HepG2 (cell line): ENCODE data around the gene TRIM66. TPM values are rescaled to one million over a fixed set of nuclear protein-coding genes. Genes with fewer than 3 reads are reported as not detected.

ENCODE experiments used
- AGO2 ChIP-seq: fragments of 200-400 bp; formaldehyde crosslinking; optimal IDR thresholded peaks from 2 replicates; pipeline ENCODE3; 2017; ENCODE audit warnings: mild to moderate bottlenecking, low read depth, low read length, moderate library complexity
- DMAP1 ChIP-seq: IDR thresholded peaks from 2 replicates; pipeline ENCODE4 v1.6.1; 2016
- ELF4 ChIP-seq: sonication (generic); formaldehyde crosslinking; IDR thresholded peaks from 2 replicates; pipeline ENCODE4 v1.5.0; 2020; ENCODE audit warnings: missing genetic modification reagents, mild to moderate bottlenecking, moderate library complexity, borderline replicate concordance
- MED13 ChIP-seq: sonication (generic); formaldehyde crosslinking; IDR thresholded peaks from 2 replicates; pipeline ENCODE4 v1.5.0; 2020; ENCODE audit warnings: missing genetic modification reagents
- NFE2 ChIP-seq: sonication (generic); formaldehyde crosslinking; IDR thresholded peaks from 2 replicates; pipeline ENCODE4 v1.4.0; 2020; ENCODE audit warnings: missing genetic modification reagents
- RFXANK ChIP-seq: IDR thresholded peaks from 2 replicates; pipeline ENCODE4 v1.6.1; 2016
- SPEN ChIP-seq: sonication (generic); formaldehyde crosslinking; IDR thresholded peaks from 2 replicates; pipeline ENCODE4 v1.5.1; 2020; ENCODE audit warnings: low read depth, mild to moderate bottlenecking, missing genetic modification reagents
- SRY ChIP-seq: sonication (generic); formaldehyde crosslinking; IDR thresholded peaks from 2 replicates; pipeline ENCODE4 v1.8.0; 2022; ENCODE audit warnings: mild to moderate bottlenecking, missing genetic modification reagents
- SYNCRIP ChIP-seq: fragments of 200-400 bp; formaldehyde crosslinking; IDR thresholded peaks from 2 replicates; pipeline ENCODE4 v1.6.1; 2018; ENCODE audit warnings: mild to moderate bottlenecking, low read depth, low read length; ENCODE audit not compliant: insufficient read depth
- TEAD3 ChIP-seq: optimal IDR thresholded peaks from 2 replicates; pipeline ENCODE3; 2016; ENCODE audit warnings: borderline replicate concordance
- U2AF2 ChIP-seq: fragments of 200-400 bp; formaldehyde crosslinking; IDR thresholded peaks from 2 replicates; pipeline ENCODE4 v1.6.1; 2017; ENCODE audit warnings: low read depth, mild to moderate bottlenecking, low read length
- ZFP62 ChIP-seq: sonication (generic); formaldehyde crosslinking; IDR thresholded peaks from 2 replicates; pipeline ENCODE4 v1.4.0; 2020; ENCODE audit warnings: missing genetic modification reagents
- ZNF552 ChIP-seq: sonication (generic); formaldehyde crosslinking; IDR thresholded peaks from 2 replicates; pipeline ENCODE4 v1.9.0; 2022; ENCODE audit warnings: missing genetic modification reagents, mild to moderate bottlenecking, borderline replicate concordance
- ZNF782 ChIP-seq: sonication (generic); formaldehyde crosslinking; IDR thresholded peaks from 2 replicates; pipeline ENCODE4 v1.4.0; 2020; ENCODE audit warnings: missing genetic modification reagents, mild to moderate bottlenecking, borderline replicate concordance
- polyA plus RNA-seq, 8 experiments: library from polyadenylated mRNA; depleted of rRNA in 3 of 8; stranded (reverse) in 7 of 8; unstranded in 1 of 8; fragments of >200 nt; fragmentation: Illumina TruSeq in 4 of 8; extraction: Trizol in 4 of 8; gene quantifications; 2 replicates each; pipeline versions ENCODE4 v1.2.1 to v1.2.3, GENCODE V29; 2011 to 2016; ENCODE audit warnings: low read depth in 4 of 8, missing spikeins in 1 of 8, mixed read lengths in 1 of 8; ENCODE audit not compliant: insufficient read depth in 1 of 8
- total RNA-seq, 5 experiments: library from RNA; depleted of rRNA; stranded (reverse); fragments of >200 nt; fragmentation: Illumina TruSeq; extraction: Trizol; gene quantifications; 2 replicates each; pipeline ENCODE4 v1.2.3, GENCODE V29; 2016; ENCODE audit warnings: low read depth in 1 of 5
- TF ChIP-seq, protein P1 (sequence below): sonication (generic); formaldehyde crosslinking; IDR thresholded peaks from 2 replicates; pipeline ENCODE4 v1.4.0; 2020; ENCODE audit warnings: mild to moderate bottlenecking, missing genetic modification reagents
- TF ChIP-seq, protein P2 (sequence below): sonication (generic); formaldehyde crosslinking; IDR thresholded peaks from 2 replicates; pipeline ENCODE4 v1.5.0; 2020; ENCODE audit warnings: mild to moderate bottlenecking, missing genetic modification reagents, borderline replicate concordance
- TF ChIP-seq, protein P3 (sequence below): IDR thresholded peaks from 2 replicates; pipeline ENCODE4 v1.6.1; 2016; ENCODE audit warnings: control low read depth
- TF ChIP-seq, protein P4 (sequence below): sonication (generic); formaldehyde crosslinking; IDR thresholded peaks from 2 replicates; pipeline ENCODE4 v1.4.0; 2020; ENCODE audit warnings: mild to moderate bottlenecking, missing genetic modification reagents
- TF ChIP-seq, protein P5 (sequence below): sonication (generic); IDR thresholded peaks from 2 replicates; pipeline ENCODE4 v1.6.1; 2016; ENCODE audit warnings: low read depth, borderline replicate concordance
- TF ChIP-seq, protein P6 (sequence below), 2 experiments: IDR thresholded peaks; 2 replicates each; pipeline ENCODE4 v1.6.1; 2011 to 2012; ENCODE audit warnings: low read length in 2 of 2, borderline replicate concordance in 1 of 2, low read depth in 1 of 2, mild to moderate bottlenecking in 1 of 2, moderate library complexity in 1 of 2

The TRIM66 gene
- total and polyA plus RNA-seq, 2 of the 13 experiments (the other 11 are each of a cell fraction or from before 2014, with no cell fraction given), result 4.9 to 6.1 TPM

DNA sequence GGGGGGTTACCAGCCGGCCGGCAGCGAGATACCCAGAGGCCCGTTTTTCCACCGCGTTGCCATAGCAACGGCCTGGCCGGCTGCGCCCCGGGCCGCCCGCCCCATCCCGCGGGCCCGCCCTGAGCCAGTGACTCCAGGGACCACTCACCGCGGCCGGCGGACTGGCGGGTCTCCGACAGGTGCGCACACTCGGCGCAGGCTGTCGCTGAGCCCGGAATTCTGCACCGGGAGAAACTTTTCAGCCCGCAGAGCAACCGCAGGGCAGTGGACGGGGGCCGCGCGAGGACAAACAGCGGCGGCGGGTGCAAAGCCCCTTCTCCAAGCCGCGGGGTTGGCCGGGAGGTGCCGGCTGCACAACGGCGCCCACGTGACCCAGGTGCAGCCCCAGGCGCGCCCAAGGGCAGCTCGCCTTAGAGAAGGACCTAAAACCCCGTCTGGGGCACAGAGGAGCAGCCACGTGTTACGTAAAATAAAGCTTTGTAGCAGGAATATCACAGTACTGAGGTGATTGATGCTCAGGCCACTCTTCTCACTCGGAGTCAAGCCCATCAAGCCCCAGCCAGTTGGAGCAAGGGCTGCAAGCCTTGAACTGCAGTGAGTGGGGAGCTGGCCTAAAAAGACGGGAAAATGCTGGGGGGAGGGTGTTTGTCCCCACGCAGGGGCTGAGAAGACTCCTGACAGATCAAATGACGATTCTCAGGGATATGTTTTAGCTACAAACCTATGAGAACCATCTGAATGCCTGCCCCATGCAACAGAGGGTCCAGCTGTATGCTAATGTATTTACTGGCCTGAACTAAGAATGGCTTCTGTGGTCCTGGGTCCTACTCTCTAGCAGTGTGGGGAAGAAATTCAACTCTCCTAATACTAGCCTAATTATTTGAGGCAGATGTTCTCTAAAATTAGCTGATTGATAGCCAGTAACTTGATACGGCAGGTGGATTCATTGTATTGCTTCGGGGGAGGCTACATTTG is 88.2 kb downstream of the TRIM66 start, which contains the start of gene STK33 (continued):
- TF ChIP-seq, protein P1, sequence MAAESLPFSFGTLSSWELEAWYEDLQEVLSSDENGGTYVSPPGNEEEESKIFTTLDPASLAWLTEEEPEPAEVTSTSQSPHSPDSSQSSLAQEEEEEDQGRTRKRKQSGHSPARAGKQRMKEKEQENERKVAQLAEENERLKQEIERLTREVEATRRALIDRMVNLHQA (CRISPR knock-in tag), result no peak
- TF ChIP-seq SPEN (CRISPR knock-in tag) (peak; percentile 62; the same call in 1 of the 2 replicates), U2AF2 (no peak), NFE2 (no peak), ZFP62 (CRISPR knock-in tag) (no peak), RFXANK (CRISPR knock-in tag) (0 out of 2 replicates have a peak, but pooled peaks have one; percentile 44), SYNCRIP (no peak), ZNF552 (CRISPR knock-in tag) (no peak), TEAD3 (CRISPR knock-in tag) (peak; percentile 19), DMAP1 (CRISPR knock-in tag) (peak; percentile 79; the same call in 1 of the 2 replicates), ELF4 (CRISPR knock-in tag) (no peak), MED13 (CRISPR knock-in tag) (no peak), ZNF782 (CRISPR knock-in tag) (no peak), AGO2 (no peak), SRY (CRISPR knock-in tag) (0 out of 2 replicates have a peak, but pooled peaks have one; percentile 55)
- TF ChIP-seq, protein P2, sequence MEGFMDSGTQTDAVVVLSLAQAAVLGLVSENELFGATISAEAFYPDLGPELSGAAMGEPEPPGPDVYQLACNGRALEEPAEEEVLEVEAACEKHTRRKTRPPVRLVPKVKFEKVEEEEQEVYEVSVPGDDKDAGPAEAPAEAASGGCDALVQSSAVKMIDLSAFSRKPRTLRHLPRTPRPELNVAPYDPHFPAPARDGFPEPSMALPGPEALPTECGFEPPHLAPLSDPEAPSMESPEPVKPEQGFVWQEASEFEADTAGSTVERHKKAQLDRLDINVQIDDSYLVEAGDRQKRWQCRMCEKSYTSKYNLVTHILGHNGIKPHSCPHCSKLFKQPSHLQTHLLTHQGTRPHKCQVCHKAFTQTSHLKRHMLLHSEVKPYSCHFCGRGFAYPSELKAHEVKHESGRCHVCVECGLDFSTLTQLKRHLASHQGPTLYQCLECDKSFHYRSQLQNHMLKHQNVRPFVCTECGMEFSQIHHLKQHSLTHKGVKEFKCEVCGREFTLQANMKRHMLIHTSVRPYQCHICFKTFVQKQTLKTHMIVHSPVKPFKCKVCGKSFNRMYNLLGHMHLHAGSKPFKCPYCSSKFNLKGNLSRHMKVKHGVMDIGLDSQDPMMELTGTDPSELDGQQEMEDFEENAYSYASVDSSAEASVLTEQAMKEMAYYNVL (CRISPR knock-in tag), result 0 out of 2 replicates have a peak, but pooled peaks have one; percentile 27
- TF ChIP-seq, protein P3, sequence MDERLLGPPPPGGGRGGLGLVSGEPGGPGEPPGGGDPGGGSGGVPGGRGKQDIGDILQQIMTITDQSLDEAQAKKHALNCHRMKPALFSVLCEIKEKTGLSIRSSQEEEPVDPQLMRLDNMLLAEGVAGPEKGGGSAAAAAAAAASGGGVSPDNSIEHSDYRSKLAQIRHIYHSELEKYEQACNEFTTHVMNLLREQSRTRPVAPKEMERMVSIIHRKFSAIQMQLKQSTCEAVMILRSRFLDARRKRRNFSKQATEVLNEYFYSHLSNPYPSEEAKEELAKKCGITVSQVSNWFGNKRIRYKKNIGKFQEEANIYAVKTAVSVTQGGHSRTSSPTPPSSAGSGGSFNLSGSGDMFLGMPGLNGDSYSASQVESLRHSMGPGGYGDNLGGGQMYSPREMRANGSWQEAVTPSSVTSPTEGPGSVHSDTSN, result no peak
- TF ChIP-seq, protein P4, sequence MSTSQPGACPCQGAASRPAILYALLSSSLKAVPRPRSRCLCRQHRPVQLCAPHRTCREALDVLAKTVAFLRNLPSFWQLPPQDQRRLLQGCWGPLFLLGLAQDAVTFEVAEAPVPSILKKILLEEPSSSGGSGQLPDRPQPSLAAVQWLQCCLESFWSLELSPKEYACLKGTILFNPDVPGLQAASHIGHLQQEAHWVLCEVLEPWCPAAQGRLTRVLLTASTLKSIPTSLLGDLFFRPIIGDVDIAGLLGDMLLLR (CRISPR knock-in tag), result no peak
- TF ChIP-seq, protein P5, sequence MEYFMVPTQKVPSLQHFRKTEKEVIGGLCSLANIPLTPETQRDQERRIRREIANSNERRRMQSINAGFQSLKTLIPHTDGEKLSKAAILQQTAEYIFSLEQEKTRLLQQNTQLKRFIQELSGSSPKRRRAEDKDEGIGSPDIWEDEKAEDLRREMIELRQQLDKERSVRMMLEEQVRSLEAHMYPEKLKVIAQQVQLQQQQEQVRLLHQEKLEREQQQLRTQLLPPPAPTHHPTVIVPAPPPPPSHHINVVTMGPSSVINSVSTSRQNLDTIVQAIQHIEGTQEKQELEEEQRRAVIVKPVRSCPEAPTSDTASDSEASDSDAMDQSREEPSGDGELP, result no peak
- TF ChIP-seq, protein P6, sequence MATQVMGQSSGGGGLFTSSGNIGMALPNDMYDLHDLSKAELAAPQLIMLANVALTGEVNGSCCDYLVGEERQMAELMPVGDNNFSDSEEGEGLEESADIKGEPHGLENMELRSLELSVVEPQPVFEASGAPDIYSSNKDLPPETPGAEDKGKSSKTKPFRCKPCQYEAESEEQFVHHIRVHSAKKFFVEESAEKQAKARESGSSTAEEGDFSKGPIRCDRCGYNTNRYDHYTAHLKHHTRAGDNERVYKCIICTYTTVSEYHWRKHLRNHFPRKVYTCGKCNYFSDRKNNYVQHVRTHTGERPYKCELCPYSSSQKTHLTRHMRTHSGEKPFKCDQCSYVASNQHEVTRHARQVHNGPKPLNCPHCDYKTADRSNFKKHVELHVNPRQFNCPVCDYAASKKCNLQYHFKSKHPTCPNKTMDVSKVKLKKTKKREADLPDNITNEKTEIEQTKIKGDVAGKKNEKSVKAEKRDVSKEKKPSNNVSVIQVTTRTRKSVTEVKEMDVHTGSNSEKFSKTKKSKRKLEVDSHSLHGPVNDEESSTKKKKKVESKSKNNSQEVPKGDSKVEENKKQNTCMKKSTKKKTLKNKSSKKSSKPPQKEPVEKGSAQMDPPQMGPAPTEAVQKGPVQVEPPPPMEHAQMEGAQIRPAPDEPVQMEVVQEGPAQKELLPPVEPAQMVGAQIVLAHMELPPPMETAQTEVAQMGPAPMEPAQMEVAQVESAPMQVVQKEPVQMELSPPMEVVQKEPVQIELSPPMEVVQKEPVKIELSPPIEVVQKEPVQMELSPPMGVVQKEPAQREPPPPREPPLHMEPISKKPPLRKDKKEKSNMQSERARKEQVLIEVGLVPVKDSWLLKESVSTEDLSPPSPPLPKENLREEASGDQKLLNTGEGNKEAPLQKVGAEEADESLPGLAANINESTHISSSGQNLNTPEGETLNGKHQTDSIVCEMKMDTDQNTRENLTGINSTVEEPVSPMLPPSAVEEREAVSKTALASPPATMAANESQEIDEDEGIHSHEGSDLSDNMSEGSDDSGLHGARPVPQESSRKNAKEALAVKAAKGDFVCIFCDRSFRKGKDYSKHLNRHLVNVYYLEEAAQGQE (IDR thresholded peaks at IDR 0.05; ENCODE audit: borderline replicate concordance in 1 of 2, low read depth in 1 of 2, low read length in 2 of 2), result no peak
